SK-N-MC (cell line): ENCODE results near the gene KCNH3.

Source experiments
- EZH2 ChIP-seq: fragments of 200-600 bp; sonication (generic); IDR thresholded peaks from one replicate; pipeline ENCODE4 v1.6.1; 2017; ENCODE audit warnings: antibody characterized with exemption
- FOXP2 ChIP-seq: optimal IDR thresholded peaks from 2 replicates; pipeline ENCODE3; 2011; ENCODE audit warnings: mild to moderate bottlenecking, moderate library complexity; ENCODE audit not compliant: insufficient read depth; ENCODE audit errors: extremely low read length, control extremely low read depth
- POLR2AphosphoS5 ChIP-seq: IDR thresholded peaks from 2 replicates; pipeline ENCODE4 v1.6.1; 2012; ENCODE audit warnings: mild to moderate bottlenecking, low read depth, low read length, borderline replicate concordance

DNA sequence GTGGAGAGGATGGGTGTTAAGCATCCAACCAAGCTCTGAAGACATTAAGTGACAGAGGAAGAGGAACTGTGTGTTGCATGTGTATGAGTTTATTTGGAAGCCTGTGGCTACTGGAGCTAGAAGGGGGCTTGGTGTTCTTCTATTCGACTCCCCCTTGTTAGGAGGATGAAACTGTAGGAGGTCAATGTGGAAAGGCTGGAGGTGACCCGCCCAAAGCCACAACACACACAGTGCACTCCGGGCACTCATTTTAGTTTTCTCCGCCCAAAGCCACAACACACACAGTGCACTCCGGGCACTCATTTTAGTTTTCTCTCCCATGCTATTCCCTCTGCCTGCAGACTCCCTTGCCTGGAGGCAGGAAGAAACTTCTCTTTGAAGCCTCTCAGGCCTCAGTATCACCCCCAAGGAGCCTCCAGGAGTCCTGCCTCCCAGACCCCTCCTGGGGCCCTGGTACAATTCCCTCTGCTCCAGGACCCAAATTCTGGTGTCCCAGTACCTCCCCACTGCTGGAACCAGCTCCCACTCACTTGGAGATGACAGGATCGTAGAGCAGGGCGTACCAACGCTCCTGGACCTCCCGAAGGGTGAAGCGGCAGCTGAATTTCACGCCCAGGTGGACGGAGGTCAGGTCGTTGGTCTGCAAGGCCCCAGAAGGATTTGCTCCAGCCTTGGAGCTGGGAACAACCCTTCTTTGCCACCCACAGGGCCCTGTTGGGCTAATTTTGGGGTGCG is 25.3 kb downstream of the KCNH3 start:
- TF ChIP-seq EZH2 (no peak), POLR2AphosphoS5 (no peak), FOXP2 (no peak)
